ENCODE data around the gene CCDC3. TPM values are rescaled to one million over a fixed set of nuclear protein-coding genes. Genes with fewer than 3 reads are reported as not detected.

The CCDC3 gene
- total RNA-seq, 1 experiment from 2014 or later = 3.3 TPM

DNA sequence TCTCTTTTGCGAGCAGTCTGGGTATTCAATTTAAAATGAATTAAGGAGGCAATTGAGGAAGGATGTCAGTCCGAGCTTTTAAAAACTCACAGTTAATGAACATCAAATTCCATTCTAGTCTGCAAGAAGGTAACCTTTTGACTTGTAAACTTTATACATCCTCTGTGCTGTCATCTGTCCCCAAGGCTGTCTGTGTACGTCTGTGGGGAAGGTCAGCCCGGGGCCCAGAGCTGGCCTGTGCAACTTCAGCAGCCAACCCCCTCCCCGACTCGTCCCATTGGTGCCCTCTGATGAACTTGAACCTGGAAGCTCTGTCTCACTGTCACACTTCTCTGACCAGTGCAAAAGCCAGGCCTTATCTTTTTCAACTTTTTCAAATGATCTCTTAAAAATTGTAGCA, 80.3 kb downstream of the CCDC3 start:
- Histone ChIP-seq H3K9me3 (peaks cover under 1% of the 10 kb centered on the region; the same call in 1 of the 2 replicates), H3K4me3 (no peak overlapping the region), H3K36me3 (no peaks in the 10 kb centered on the region), H3K27me3 (no peaks in the 10 kb centered on the region)
- DNase-seq = no peak

DNA sequence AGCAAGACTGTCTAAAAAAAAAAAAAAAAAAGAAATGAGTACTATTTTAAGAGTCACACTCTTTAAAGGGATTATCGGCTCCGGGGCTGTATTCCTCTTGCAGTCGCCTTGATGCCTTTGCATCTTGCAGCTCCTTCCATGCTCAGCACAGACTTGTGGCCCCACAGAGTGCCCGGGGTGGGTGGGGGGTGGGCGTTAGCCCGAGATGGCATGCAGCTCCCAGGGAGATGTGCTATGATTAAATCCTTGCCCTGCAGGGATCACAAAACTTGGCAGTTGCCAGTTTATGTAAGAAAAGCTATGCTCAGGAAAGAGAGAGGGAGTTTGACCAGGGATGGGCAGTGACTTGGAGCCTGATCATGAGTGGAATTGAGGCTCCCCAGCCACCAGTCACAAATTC, 81.9 kb downstream of the CCDC3 start:
- no peaks in the 10 kb centered on the region for H3K36me3 ChIP-seq
- peak; percentile 82 for DNase-seq
- H3K4me3 ChIP-seq = no peak overlapping the region
- no peaks in the 10 kb centered on the region for H3K27me3 ChIP-seq
- no peaks in the 10 kb centered on the region for H3K9me3 ChIP-seq

DNA sequence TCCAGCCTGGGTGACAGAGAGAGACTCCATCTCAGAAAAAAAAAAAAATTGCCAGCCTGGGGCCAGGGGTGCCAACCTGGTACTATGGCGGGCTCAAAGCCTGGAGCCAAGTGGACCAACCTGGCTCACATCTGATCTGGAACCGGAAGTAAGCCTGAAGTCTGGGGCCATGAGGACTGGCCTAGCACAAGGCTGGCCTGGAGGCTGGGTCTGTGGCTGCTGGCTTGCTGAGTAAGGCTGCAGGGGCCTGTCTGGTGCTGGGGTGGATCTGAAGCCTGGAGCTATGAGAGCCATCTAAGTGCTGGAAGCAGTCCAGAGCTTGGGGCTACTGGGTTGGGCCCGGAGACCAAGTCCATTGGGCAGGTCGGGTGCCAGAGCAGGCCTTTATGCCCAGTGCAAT, 84.9 kb downstream of the CCDC3 start:
- DNase-seq = no peak
- H3K9me3 ChIP-seq = peaks cover 6% of the 10 kb centered on the region; the same call in 1 of the 2 replicates
- no peak overlapping the region for H3K4me3 ChIP-seq
- H3K27me3 ChIP-seq = no peaks in the 10 kb centered on the region
- no peaks in the 10 kb centered on the region for H3K36me3 ChIP-seq

DNA sequence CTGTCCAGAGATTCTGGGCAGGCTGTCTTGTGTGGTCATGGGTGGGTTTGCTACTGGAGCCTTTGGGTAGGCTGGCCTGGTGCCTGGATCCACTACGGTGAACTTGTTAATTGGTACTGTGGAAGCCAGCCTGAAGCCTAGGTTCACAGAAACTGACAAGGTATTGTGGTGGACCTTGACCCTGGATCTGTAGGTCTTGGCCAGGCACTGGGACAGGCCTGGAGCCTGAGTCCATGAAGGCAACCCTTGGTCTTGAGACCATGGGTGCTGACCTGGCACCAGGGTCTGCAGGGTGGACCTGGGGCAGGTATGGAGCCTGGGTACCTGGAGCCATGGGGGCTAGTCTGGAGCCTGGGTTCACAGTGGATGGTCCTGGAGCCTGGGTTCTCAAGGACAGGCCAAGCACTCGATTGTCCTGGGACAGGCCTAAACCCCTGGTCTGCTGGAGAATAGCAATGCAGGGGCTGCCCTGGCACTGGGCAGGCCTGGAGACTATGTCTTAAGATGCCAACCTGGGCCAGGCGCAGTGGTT, 85.8 kb downstream of the CCDC3 start:
- H3K36me3 ChIP-seq = no peaks in the 10 kb centered on the region
- DNase-seq = no peak
- H3K27me3 ChIP-seq = no peaks in the 10 kb centered on the region
- peaks cover 6% of the 10 kb centered on the region; the same call in 1 of the 2 replicates for H3K9me3 ChIP-seq
- H3K4me3 ChIP-seq = no peak overlapping the region

DNA sequence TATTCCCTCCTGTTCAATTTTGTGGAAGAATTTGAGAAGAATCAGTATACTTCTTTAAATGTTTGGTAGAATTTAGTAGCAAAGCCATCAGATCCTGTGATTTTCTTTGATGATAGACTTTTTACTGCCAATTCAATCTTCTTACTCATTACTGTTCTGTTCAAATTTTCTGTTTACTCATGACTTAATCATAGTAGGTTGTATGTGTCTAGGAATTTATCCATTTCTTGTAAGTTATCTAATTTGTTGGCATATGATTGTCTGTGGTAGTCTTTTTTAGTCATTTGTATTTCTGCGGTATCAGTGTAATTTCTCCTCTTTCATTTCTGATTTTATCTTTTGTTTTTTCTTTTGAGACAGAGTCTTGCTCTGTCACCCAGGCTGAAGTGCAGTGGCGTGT, 87.4 kb downstream of the CCDC3 start:
- Histone ChIP-seq H3K27me3 (no peaks in the 10 kb centered on the region), H3K36me3 (no peaks in the 10 kb centered on the region), H3K4me3 (no peak overlapping the region), H3K9me3 (peaks cover 6% of the 10 kb centered on the region; the same call in 1 of the 2 replicates)
- DNase-seq = no peak

DNA sequence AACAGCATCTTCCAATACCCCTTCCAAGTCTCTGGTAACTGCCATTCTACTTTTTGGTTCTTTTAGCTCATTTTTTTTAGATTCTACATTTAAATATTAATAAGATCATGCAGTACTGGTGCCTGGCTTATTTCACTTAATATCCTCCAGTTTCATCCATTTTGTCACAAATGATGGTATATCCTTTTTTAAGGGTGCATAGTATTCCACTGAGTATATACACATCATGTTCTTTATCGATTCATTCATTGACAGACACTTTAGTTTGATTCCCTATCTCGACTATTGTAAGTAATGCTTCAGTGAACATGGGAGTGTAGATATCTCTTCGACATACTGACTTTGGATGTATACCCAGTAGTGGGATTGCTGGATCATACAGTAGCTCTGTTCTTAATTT, 89.7 kb downstream of the CCDC3 start:
- Histone ChIP-seq H3K36me3 (no peaks in the 10 kb centered on the region), H3K27me3 (no peaks in the 10 kb centered on the region), H3K9me3 (peaks cover 6% of the 10 kb centered on the region; the same call in 1 of the 2 replicates), H3K4me3 (no peak overlapping the region)
- no peak for DNase-seq

DNA sequence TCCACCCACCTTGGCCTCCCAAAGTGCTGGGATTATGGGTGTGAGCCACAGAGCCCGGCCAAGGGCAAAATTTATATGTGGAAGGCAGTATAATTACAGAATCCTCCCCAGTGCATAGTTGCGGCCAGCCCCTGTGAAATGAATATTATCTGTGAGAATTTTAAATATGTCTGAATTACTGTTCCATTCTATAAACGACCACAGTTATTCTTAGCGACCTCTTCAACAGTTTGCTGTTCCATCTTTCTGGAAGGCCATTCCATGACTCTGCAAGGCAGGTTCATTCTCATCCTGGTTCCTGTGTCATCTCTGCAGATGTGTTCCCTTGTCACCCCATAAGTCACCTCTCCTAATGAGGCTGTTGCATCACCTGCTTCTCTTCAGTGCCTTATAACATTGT, 90.7 kb downstream of the CCDC3 start:
- no peak for DNase-seq
- H3K4me3 ChIP-seq = no peak overlapping the region
- no peaks in the 10 kb centered on the region for H3K36me3 ChIP-seq
- H3K27me3 ChIP-seq = no peaks in the 10 kb centered on the region
- H3K9me3 ChIP-seq = peaks cover 6% of the 10 kb centered on the region; the same call in 1 of the 2 replicates

GRCh38 chr10:12909836-12910185, 91.7 kb downstream of the CCDC3 start:
- DNase-seq = peak; percentile 88

GRCh38 chr10:12909182-12909835, 92.2 kb downstream of the CCDC3 start:
- Histone ChIP-seq H3K27me3 (no peaks in the 10 kb centered on the region), H3K4me3 (no peak overlapping the region), H3K9me3 (peaks cover 6% of the 10 kb centered on the region; the same call in 1 of the 2 replicates), H3K36me3 (no peaks in the 10 kb centered on the region)
- DNase-seq = no peak

More at GRCh38 chr10:12909836-12910185, 91.7 kb downstream of the CCDC3 start:
- H3K4me3 ChIP-seq = no peak overlapping the region
- peaks cover 6% of the 10 kb centered on the region; the same call in 1 of the 2 replicates for H3K9me3 ChIP-seq
- no peaks in the 10 kb centered on the region for H3K27me3 ChIP-seq
- no peaks in the 10 kb centered on the region for H3K36me3 ChIP-seq

GRCh38 chr10:12908773-12909172, 92.7 kb downstream of the CCDC3 start:
- H3K27me3 ChIP-seq = no peaks in the 10 kb centered on the region

DNA sequence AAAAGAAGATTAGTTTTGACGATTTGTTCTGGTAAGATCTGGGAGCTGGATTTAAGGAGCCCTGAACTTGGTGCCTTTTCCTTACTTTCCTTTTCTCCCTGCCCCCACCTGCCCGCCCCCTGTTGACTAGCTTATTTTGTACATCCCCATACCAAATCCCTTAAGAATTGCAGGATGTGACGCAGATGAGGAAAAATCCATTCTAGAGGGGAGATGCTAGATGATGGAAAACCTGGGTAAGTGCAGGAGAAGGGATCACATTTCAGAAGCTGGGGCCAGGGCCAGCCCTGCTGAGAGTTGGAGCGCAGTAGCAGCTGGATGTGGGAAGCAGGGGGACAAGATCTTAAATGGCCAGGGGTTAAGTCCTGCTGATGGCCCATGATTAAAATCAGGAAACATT, 93.9 kb downstream of the CCDC3 start:
- H3K4me3 ChIP-seq = no peak overlapping the region
- H3K9me3 ChIP-seq = peaks cover 4% of the 10 kb centered on the region; the same call in 1 of the 2 replicates
- H3K27me3 ChIP-seq = no peaks in the 10 kb centered on the region
- no peaks in the 10 kb centered on the region for H3K36me3 ChIP-seq
- no peak for DNase-seq

More at GRCh38 chr10:12908773-12909172, 92.7 kb downstream of the CCDC3 start:
- Histone ChIP-seq H3K9me3 (peaks cover 6% of the 10 kb centered on the region; the same call in 1 of the 2 replicates), H3K36me3 (no peaks in the 10 kb centered on the region), H3K4me3 (no peak overlapping the region)
- DNase-seq = no peak

- DNase-seq = peak; percentile 56
Observed at GRCh38 chr10:12906051-12906541, 95.4 kb downstream of the CCDC3 start.

GRCh38 chr10:12905067-12905466, 96.4 kb downstream of the CCDC3 start:
- H3K27me3 ChIP-seq = no peaks in the 10 kb centered on the region
- no peak overlapping the region for H3K4me3 ChIP-seq
- H3K36me3 ChIP-seq = no peaks in the 10 kb centered on the region
- no peaks in the 10 kb centered on the region for H3K9me3 ChIP-seq
- no peak for DNase-seq

More at GRCh38 chr10:12906051-12906541, 95.4 kb downstream of the CCDC3 start:
- no peaks in the 10 kb centered on the region for H3K27me3 ChIP-seq
- H3K9me3 ChIP-seq = no peaks in the 10 kb centered on the region
- no peaks in the 10 kb centered on the region for H3K36me3 ChIP-seq
- H3K4me3 ChIP-seq = no peak overlapping the region

- Histone ChIP-seq H3K36me3 (no peaks in the 10 kb centered on the region), H3K4me3 (no peak overlapping the region), H3K9me3 (no peaks in the 10 kb centered on the region), H3K27me3 (no peaks in the 10 kb centered on the region)
- DNase-seq = no peak
Observed at GRCh38 chr10:12902851-12903358, 98.6 kb downstream of the CCDC3 start.

DNA sequence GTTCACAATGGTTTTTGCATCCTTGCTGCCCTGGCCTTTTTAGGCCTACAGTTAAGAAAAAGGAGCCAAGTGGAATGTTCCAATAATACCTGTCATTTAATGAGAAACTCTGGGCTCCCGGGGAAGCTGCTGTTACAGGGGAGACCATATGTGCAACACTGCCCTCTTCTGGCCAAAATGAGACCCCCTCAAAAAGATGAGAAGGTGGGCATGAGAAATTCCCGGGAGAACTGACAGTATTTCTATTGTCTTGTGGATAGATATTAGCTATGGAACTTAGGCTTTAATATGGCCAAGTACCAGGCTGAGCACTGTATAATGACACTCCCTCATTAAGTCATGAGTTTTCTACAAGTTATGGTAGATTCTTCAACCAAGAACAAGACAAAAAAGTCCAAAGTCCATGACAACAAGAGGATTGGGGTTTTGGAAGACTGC, 99.4 kb downstream of the CCDC3 start:
- Histone ChIP-seq H3K36me3 (no peaks in the 10 kb centered on the region), H3K27me3 (no peaks in the 10 kb centered on the region), H3K4me3 (no peak overlapping the region), H3K9me3 (no peaks in the 10 kb centered on the region)
- DNase-seq = peak; percentile 20

- Histone ChIP-seq H3K27me3 (no peaks in the 10 kb centered on the region), H3K4me3 (no peak overlapping the region), H3K36me3 (no peaks in the 10 kb centered on the region), H3K9me3 (no peaks in the 10 kb centered on the region)
- no peak for DNase-seq
Observed at GRCh38 chr10:12899546-12899945, 102.0 kb downstream of the CCDC3 start.

DNA sequence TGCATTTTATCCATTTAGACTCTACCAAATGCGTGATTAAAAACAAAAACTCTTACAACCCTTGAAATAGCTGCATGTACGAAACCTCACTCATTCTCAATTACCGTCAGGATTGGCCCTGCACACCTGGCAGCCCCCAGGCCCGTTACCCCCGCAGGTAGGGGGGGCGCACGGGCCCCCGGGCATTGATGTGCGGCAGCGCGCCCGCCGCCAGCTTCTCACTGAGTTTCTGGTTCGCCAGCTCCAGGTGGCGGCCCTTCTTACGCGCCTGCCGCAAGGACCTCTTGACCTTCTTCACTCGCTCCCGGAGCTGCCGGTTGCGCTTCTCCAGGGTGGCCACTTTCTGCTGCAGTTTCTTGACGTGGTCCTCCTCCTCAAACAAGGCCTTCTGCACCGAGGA, 103.2 kb downstream of the CCDC3 start:
- DNase-seq = no peak
- H3K27me3 ChIP-seq = no peaks in the 10 kb centered on the region
- peaks cover 5% of the 10 kb centered on the region; the same call in 1 of the 2 replicates for H3K9me3 ChIP-seq
- H3K4me3 ChIP-seq = no peak overlapping the region
- no peaks in the 10 kb centered on the region for H3K36me3 ChIP-seq

- Histone ChIP-seq H3K4me3 (no peak overlapping the region), H3K36me3 (no peaks in the 10 kb centered on the region), H3K9me3 (peaks cover 12% of the 10 kb centered on the region), H3K27me3 (no peaks in the 10 kb centered on the region)
- DNase-seq = no peak
Observed at GRCh38 chr10:12897278-12897677, 104.2 kb downstream of the CCDC3 start.

All from MG63 (cell line).